Endothelial cell of hepatic sinusoid (primary cell): ENCODE results near the gene ZNF556.
"Not testable (repeated sequence)": the region's sequence is repeated elsewhere in the genome, so short reads cannot be mapped to it uniquely, and the experiment has no call there.

Experiments used
- in situ Hi-C: cut with HindIII; loops from 2 replicates; pipeline ENCODE4 v1.10.0; 2017; ENCODE audit warnings: low sequenced_read_pairs

ZNF556 gene

DNA sequence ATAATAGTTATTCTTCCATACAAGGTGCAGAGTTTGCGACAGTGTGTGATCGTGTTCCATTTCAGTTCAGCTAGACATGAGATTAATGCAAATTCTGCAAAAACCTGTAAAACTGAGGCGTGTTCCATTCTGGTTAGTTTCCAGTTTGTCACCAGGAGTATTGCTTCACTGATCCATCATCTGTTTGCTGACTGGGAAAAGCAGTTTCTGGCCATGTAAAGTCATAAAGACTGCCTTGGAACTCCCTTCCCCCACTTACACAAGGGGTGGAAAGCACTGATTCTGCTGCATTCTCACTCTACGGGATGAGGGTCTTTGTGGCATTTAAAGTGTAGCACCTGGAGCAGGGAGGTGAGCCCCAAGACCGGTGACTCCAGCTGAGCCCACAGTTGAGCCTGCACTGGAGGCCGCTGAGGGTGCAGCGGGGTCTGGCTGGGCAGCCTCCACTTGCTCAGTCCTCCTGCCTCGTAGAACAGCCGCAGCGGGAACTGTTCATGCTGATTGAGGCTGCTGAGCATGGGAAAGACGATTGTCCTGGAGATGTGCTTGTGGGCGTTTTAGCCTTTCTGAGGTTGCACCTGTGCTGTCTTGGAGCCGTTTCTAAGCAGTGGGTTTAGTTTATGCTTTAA is 35.6 kb downstream of the ZNF556 start:
- in situ Hi-C loops, result no loop called here

DNA sequence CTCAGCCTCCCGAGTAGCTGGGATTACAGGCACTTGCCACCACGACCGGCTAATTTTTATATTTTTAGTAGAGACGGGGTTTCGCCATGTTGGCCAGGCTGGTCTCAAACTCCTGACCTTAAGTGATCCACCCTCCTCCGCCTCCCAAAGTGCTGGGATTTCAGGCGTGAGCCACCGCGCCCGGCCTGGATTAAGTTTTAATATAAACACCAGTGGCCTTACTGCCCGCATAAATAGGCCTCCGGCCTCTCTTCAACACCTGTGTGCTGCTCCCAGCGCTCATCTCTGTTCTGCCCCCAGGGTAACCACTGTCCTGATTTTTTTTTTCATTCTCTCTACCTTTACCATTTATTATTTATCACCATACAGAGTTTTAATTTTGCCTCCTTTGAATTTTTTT is 36.2 kb downstream of the ZNF556 start:
- in situ Hi-C loops, result not testable (repeated sequence)

DNA sequence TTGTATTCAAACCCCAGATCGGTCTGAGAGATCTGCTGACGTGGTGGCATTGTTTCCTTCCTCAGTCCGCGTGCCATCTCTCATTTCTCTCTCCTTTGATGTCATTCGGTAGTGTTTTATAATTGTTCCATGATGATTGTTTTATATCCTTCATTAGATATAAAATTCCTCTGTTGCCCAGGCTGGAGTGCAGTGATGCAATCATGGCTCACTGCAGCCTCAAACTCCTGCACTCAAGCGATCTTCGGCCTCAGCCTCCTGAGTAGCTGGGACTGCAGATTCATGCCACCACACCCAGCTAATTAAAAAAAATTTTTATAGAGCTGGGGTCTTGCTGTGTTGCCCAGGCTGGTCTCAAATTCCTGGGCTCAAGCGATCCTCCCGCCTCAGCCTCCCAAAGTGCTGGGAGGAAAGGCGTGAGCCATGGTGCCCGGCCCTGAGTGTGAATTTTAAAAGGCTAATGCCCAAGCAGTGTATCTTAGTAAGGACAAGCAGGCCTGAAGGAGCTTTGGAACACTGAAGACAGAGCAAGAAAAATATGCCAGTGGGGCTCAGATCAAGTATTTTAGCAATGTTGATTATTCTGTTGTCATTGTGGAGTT is 38.9 kb downstream of the ZNF556 start:
- in situ Hi-C loops, result no loop called here

DNA sequence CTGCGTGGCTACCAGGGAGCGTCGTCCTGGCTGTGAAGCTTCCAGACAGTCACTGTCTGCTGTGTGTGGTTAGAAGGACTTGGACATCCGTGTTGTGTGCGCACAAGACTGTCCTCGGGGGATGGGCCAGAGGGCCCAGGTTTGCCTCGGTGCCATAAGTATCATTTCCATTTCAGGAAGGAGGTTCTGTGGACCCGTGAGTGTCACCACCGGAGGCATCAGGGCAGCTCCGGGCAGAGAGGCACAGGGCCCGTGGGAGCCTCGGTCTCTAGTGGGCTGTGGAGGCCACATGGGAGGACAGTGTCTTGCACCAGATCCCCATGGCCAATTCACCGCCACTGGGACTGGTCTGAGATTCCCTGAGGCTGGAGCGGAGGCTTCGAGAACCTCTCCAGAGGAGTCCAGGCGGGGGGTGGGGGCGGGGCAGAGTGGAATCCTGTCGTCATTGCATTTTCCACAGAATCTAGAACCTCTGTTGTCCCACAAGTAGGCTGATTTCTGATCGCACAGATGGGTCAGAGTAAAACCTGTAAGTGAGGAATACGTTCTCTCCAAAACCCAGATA is 39.6 kb downstream of the ZNF556 start:
- in situ Hi-C loops, result no loop called here

DNA sequence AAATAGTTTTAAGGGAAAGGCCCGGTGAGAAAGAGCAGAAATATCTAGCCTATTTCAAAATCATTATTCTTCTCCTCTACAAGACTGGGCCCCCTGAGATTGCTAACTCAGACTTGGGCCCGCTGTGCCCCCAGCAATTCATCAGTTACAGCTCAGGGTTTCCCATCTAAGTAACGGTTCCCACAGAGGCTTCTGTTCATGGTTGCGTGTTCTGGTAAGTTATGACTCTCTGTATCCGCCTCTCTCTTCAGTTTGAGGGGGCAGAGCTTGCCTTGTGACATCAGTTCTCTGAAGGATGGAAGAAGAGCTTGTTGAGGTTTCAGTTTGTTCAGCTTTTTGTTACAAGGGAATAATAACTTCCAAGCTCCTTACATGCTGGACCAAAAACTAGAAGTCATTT is 45.2 kb downstream of the ZNF556 start:
- in situ Hi-C loops, result no loop called here

DNA sequence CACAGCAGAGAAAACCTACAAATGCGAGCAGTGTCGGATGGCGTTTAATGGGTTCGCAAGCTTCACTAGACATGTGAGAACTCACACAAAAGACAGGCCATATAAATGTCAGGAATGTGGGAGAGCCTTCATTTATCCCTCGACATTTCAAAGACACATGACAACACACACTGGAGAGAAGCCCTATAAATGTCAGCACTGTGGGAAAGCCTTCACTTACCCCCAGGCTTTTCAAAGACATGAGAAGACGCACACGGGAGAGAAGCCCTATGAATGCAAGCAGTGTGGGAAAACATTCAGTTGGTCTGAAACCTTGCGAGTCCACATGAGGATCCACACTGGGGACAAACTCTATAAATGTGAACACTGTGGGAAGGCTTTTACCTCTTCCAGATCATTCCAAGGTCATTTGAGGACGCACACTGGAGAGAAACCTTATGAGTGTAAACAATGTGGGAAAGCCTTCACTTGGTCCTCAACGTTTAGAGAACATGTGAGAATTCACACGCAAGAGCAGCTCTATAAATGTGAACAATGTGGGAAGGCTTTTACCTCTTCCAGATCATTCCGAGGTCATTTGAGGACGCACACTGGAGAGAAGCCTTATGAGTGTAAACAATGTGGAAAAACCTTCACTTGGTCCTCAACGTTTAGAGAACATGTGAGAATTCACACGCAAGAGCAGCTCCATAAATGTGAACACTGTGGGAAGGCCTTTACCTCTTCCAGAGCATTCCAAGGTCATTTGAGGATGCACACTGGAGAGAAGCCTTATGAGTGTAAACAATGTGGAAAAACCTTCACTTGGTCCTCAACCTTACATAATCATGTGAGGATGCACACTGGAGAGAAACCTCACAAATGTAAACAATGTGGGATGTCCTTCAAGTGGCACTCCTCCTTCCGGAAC is 50.4 kb downstream of the ZNF556 start:
- in situ Hi-C loops, result no loop called here

DNA sequence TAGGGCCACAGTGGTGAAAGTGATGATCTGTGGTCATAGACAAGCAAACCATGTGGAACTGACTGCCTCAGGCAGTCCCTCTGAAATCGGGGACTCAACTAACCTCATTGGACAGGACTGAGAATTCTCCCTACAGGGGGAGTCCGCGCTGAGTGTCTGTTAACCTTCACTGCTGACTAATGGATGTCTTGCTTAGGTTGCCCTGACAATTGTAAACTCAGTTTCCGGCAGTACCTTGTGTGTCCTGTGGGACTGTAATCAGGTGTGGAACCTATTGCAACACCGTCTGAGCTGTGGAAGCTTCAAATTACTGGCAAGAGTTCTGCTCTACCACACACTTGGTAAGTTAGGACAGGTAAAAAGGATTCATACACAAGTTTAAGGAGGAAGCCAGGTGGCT is 55.9 kb downstream of the ZNF556 start:
- in situ Hi-C loops, result no loop called here

DNA sequence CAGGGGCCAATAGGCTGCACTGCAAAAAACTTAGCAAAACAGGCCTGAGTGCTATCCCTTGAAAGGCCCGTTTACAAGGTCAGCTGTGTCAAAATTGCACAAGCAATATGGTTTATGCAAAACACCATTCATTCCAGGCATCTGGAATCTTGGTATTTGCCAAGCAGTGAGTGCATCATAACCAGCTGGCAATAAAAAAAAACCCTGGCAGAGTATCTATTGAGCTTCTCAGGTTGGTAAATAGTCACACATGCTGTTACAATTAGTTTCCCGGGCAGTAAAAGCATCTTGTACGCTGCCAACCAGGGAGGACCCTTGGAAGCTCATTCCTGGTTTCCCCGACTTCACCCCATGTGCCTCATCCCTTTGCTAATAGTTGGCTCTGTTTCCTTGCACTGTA is 56.4 kb downstream of the ZNF556 start:
- in situ Hi-C loops, result no loop called here

DNA sequence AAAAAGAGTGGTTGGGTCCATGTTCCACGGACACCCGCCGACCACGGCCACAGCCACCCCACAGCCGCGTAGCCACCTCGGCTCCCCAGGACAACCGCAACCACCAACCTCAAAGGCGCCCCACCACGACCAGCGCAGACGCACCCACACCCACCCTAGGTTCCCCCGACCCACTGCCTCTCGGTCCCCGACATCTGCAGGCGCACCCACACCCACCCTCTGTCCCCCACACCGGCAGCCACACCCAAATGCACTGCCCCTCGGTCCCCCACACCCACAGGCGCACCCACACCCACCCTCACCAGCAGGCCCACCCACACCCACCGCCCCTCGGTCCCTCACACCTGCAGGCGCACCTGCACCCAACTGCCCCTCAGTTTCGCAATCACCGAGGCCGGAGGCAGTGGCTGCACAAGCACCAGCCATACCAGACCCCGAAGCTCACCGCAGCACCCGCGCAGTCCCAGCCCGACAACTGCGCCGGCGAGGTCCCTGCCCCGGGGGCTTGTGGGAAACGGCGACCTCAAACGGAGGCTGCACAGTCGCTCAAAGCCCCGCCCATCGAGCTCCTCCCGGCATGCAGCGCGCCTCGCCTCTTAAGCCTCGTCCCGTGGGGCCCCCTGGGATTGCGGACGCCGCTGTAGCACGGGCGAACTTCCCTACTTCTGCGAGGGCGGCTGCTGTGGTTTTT is 59.4 kb downstream of the ZNF556 start:
- in situ Hi-C loops, result no loop called here

DNA sequence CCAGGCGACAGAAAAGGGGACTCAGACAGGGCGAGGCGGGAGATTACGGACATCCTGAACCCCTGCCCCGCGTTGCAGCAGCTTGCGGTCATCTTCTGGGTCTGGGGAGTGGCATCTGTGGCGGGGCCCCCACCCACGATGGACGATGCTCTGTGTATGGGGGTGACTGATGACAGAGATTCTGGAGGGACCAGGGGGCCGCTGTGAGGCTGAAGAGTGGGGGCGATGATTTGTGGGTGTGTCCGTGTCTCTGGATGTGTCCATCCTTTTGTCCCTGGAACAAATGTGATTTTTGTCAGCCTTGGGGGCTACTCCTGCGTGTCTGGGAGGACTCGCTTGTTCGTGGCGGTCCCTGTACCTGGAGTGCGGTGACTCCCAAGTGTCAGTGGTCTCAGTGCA is 59.9 kb downstream of the ZNF556 start:
- in situ Hi-C loops, result no loop called here
